MCF 10A (cell line): Measurements from ENCODE around the gene PPP1R3F. TPM values are rescaled to one million over a fixed set of nuclear protein-coding genes. Genes with fewer than 3 reads are reported as not detected.

Source experiments
- BruUV-seq: library from RNA; stranded (reverse); fragments of 400-500 nt; replicated peaks from 2 replicates; lab custom pipeline; 2021; lab: Mats Ljungman, UMichigan
- CTCF ChIA-PET: fragments of 300-600 bp; sonication (Branson Sonifier 250); formaldehyde crosslinking; extraction: SDS; loops from one replicate; lab custom pipeline; 2021; ENCODE audit warnings: antibody characterized with exemption, inconsistent platforms; lab: Yijun Ruan, JAX
- POLR2A ChIA-PET: fragments of 300-600, 350-650 bp; sonication (Branson Sonifier 250); formaldehyde crosslinking; extraction: SDS; loops from one replicate; lab custom pipeline; 2020; ENCODE audit warnings: antibody characterized with exemption, inconsistent platforms; lab: Yijun Ruan, JAX
- DNase-seq: peaks from one replicate; pipeline ENCODE4 v3.0.0-alpha.2; 2018; ENCODE audit not compliant: unreplicated experiment
- H3K27ac Mint-ChIP-seq: one replicate; pipeline ENCODE4 v1.8.0; 2022; ENCODE audit warnings: mild to moderate bottlenecking, low read depth, mixed read lengths; ENCODE audit not compliant: unreplicated experiment
- H3K27me3 Mint-ChIP-seq: one replicate; pipeline ENCODE4 v1.8.0; 2022; ENCODE audit warnings: mixed read lengths; ENCODE audit not compliant: insufficient read depth, unreplicated experiment
- H3K36me3 Mint-ChIP-seq: one replicate; pipeline ENCODE4 v1.8.0; 2022; ENCODE audit warnings: mild to moderate bottlenecking, moderate library complexity, mixed read lengths; ENCODE audit not compliant: insufficient read depth, unreplicated experiment
- H3K4me1 Mint-ChIP-seq: one replicate; pipeline ENCODE4 v1.8.0; 2022; ENCODE audit warnings: mixed read lengths; ENCODE audit not compliant: insufficient read depth, unreplicated experiment
- H3K4me3 Mint-ChIP-seq: one replicate; pipeline ENCODE4 v1.8.0; 2022; ENCODE audit warnings: mild to moderate bottlenecking, moderate library complexity, mixed read lengths; ENCODE audit not compliant: unreplicated experiment
- H3K9me3 Mint-ChIP-seq: one replicate; pipeline ENCODE4 v1.8.0; 2022; ENCODE audit warnings: mixed read lengths; ENCODE audit not compliant: unreplicated experiment
- CTCF ChIP-seq: fragments of 200-600 bp; IDR thresholded peaks from one replicate; pipeline ENCODE4 v1.8.0; 2022; ENCODE audit warnings: antibody characterized with exemption, mild to moderate bottlenecking; ENCODE audit not compliant: unreplicated experiment
- intact Hi-C: fragments of 100-400 bp; cut with micrococcal nuclease; formaldehyde crosslinking; loops from 2 replicates; pipeline ENCODE4 v1.14.1; 2022
- total RNA-seq: library from RNA; stranded (reverse); gene quantifications from 2 replicates; pipeline ENCODE4 v1.2.3, GENCODE V29; 2022

PPP1R3F gene
- total RNA-seq, 1 experiment from 2014 or later: 7.0 TPM

DNA sequence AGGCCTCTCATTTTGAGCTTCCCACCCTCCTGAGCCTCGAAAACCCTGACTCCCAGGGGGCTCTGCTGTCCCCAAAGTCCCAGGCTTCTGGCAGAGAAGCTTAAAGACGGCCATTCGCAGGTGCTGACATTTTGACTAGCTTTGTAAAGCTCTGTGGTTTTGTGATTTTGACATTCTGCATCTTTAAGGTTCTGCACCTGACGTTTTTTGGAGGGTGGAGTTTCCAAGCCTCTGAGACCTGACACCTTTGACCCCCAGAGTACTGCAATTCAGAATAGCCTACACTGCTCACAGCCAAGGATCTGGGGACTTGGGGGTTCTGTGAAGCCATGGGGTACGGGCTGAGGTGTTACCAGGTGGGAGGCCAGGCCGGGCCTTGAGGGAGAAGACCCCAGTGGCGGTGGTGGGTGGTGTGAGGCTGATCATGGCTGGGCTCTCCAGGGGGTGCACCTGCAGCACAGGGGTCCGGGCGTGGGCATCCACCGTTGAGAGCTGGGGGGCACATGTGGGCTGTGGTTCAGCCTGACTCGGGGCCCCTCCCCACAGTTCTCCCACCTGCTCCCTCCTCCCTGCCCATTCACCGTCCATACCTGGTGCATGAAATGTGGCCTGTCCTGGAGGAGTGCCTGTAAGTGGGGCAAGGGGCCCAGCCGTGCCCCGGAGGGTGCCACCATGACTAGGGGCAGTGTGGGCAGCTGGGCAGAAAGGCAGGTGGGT, 12.4 kb upstream of the PPP1R3F start:
- H3K4me3 Mint-ChIP-seq: no peak overlapping the region
- CTCF ChIA-PET: no interaction called here
- no peaks in the 10 kb centered on the region for H3K27me3 Mint-ChIP-seq
- no peak for TF ChIP-seq CTCF
- intact Hi-C loops: no loop called here
- no peak for DNase-seq
- H3K27ac Mint-ChIP-seq: no peak overlapping the region
- no peaks in the 10 kb centered on the region for H3K36me3 Mint-ChIP-seq
- H3K9me3 Mint-ChIP-seq: peaks cover 8% of the 10 kb centered on the region
- H3K4me1 Mint-ChIP-seq: no peaks in the 10 kb centered on the region
- BruUV-seq: no TSS peak
- POLR2A ChIA-PET: interaction anchor here (1.7 kb wide), 1 partner anchor 11 kb away, joined by 7 read pairs; no protein-coding TSS in a partner anchor

DNA sequence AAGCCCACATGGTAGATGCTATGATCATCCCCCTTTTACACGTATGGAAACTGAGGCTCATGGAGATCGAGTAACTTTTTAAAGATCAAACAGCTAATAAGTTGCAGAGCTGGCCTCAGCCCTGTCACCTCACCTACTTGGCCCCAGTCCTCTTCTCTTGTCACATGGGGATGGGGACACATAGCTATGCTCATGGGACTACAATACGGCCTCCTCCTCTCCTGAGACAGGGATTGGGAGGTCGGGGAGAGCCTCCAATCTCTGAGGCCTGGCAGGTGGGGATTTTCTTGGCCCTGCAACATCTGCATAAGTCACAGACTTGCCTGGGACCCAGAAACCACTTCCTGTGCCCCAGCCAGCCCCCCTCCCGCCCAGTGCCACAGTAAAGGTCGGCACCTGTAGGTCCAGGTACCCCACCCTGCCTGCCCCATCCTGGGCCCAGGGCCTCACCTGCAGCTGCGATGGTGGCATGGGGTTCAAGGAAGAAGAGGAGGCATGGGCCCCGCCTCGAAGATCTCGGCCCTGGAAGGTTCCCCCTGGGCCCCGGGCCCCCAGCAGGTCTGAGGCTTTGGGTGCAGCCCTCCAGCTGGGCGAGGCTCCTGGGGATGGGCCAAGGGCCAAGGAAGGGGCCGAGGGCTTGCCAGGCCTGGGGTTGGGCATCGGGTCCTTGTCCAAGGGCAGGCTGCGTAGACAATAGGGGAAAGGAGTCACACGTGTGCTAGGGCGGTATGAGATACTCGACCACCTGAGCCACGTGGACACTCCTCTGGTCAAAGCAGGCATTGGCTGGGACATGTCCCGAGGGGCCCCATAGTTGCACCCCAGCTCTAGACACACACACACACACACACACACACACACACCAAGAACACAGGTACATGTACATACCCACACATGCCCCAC, 11.5 kb upstream of the PPP1R3F start:
- peaks cover 11% of the 10 kb centered on the region for H3K9me3 Mint-ChIP-seq
- no peaks in the 10 kb centered on the region for H3K36me3 Mint-ChIP-seq
- no peaks in the 10 kb centered on the region for H3K27me3 Mint-ChIP-seq
- DNase-seq: no peak
- H3K4me3 Mint-ChIP-seq: no peak overlapping the region
- BruUV-seq: no TSS peak
- H3K4me1 Mint-ChIP-seq: no peaks in the 10 kb centered on the region
- H3K27ac Mint-ChIP-seq: no peak overlapping the region
- CTCF ChIA-PET: no interaction called here
- POLR2A ChIA-PET: interaction anchor here (1.4 kb wide), 1 partner anchor 11 kb away, joined by 4 read pairs; the partner anchor contains the start of gene PPP1R3F
- TF ChIP-seq CTCF: no peak
- intact Hi-C loops: no loop called here

DNA sequence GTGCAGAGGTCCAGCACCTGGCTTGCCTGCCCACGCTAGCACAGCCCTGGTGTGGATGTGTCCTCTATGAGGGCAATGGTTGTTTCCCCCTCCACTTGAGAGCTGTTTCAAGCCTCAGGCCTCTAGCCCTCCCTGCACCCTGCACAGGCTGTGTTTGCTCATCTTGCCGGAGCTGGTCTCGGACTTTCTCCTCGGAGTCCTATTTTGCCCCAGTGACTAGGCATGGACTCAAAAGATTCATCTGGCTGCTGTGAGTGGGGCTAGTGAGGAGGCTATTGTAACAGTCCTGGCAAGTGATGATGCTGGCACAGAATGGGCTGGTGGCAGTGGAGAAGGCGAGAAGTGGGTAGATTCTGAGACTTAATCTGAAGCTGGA, 10.9 kb upstream of the PPP1R3F start:
- POLR2A ChIA-PET: interaction anchor here (1.1 to 1.4 kb wide), 2 partner anchors 9 to 10 kb away, joined by 3 to 4 read pairs; partner anchors contain the start of gene PPP1R3F
- intact Hi-C loops: no loop called here
- Mint-ChIP-seq H3K27ac (no peak overlapping the region), H3K9me3 (peaks cover 13% of the 10 kb centered on the region), H3K4me3 (no peak overlapping the region), H3K27me3 (no peaks in the 10 kb centered on the region), H3K4me1 (no peaks in the 10 kb centered on the region), H3K36me3 (no peaks in the 10 kb centered on the region)
- no TSS peak for BruUV-seq
- CTCF ChIA-PET: no interaction called here
- TF ChIP-seq CTCF: no peak
- DNase-seq: no peak
